Measurements from ENCODE around the gene CDH5. TPM values are rescaled to one million over a fixed set of nuclear protein-coding genes. Genes with fewer than 3 reads are reported as not detected.

Gene CDH5
- total and polyA plus RNA-seq, 4 donors: 29.9 to 196 (median 81.1) TPM

GRCh38 chr16:66322174-66322573, 44.3 kb upstream of the CDH5 start:
- ATAC-seq (ENCODE audit: insufficient read depth, low FRiP score): no peak
- Histone ChIP-seq H3K36me3 (ENCODE audit: control insufficient read depth in 4 of 4, insufficient read depth in 4 of 4, low read length in 4 of 4) (no peaks in the 10 kb centered on the region), H3K4me1 (ENCODE audit: control insufficient read depth in 5 of 5, insufficient read depth in 5 of 5, low read length in 5 of 5) (peaks cover 0 to 26% (median 7%) of the 10 kb centered on the region in 5 donors), H3K4me3 (no peak overlapping the region), H3K9me3 (ENCODE audit: control insufficient read depth in 4 of 4, insufficient read depth in 3 of 4, low read length in 3 of 4) (no peaks in the 10 kb centered on the region), H3K9ac (ENCODE audit: insufficient read depth in 1 of 2, low read length in 2 of 2) (no peak overlapping the region), H3K27ac (ENCODE audit: low read depth in 1 of 2, low read length in 1 of 2) (no peak overlapping the region), H3K27me3 (ENCODE audit: control insufficient read depth in 3 of 3, insufficient read depth in 3 of 3, low read length in 2 of 3) (peaks cover 0 to 3% (median 0%) of the 10 kb centered on the region in 3 donors)
- 76% methylated on average over 4 of the region's 4 CpGs for WGBS, 2 donors
- TF ChIP-seq, protein P1, sequence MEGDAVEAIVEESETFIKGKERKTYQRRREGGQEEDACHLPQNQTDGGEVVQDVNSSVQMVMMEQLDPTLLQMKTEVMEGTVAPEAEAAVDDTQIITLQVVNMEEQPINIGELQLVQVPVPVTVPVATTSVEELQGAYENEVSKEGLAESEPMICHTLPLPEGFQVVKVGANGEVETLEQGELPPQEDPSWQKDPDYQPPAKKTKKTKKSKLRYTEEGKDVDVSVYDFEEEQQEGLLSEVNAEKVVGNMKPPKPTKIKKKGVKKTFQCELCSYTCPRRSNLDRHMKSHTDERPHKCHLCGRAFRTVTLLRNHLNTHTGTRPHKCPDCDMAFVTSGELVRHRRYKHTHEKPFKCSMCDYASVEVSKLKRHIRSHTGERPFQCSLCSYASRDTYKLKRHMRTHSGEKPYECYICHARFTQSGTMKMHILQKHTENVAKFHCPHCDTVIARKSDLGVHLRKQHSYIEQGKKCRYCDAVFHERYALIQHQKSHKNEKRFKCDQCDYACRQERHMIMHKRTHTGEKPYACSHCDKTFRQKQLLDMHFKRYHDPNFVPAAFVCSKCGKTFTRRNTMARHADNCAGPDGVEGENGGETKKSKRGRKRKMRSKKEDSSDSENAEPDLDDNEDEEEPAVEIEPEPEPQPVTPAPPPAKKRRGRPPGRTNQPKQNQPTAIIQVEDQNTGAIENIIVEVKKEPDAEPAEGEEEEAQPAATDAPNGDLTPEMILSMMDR (IDR thresholded peaks at IDR 0.05; ENCODE audit: control extremely low read depth, extremely low read depth): no peak
- DNase-seq: no peak

DNA sequence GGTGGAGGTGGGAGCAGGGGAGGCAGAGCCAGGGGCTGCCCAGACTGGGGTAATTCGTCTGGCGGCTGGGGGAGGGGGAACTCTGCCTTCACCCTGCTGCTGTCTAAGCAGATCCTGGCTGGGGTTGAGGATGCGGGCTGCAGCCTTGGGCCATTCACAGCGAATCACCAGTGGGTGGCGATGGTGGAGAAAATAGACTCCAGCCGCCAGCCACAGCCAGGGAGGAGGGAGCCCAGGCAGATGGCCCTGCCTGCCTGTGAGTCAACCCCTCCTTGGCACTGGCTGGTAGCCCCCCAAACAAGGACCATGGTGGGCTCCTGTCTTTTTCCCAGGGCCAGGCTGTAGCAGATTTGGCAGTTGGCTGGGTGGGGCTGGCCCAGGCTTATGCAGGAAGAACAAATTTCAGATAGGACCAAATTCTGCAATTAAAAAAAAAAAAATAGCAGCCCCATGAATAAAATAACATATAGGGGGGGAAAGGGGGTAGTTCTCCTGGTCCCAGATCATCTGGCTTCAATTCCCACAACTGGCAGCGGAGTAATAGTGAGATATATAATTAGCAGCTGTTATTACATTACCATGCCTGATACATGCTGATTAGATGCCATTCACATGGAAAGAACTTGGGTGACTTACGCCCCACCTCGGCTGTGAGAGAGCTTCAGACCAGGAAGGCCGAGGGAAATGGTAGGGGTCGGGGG, 41.5 kb upstream of the CDH5 start:
- WGBS, 2 donors: 77 to 84% methylated on average over 11 of the region's 11 CpGs
- H3K4me1 ChIP-seq (ENCODE audit: control insufficient read depth in 5 of 5, insufficient read depth in 5 of 5, low read length in 5 of 5): peaks cover 0 to 34% (median 9%) of the 10 kb centered on the region in 5 donors
- no peak overlapping the region for H3K9ac ChIP-seq (ENCODE audit: insufficient read depth in 1 of 2, low read length in 2 of 2)
- TF ChIP-seq, protein P1 (IDR thresholded peaks at IDR 0.05; ENCODE audit: control extremely low read depth, extremely low read depth): no peak
- no peaks in the 10 kb centered on the region for H3K9me3 ChIP-seq (ENCODE audit: control insufficient read depth in 4 of 4, insufficient read depth in 3 of 4, low read length in 3 of 4)
- no peak for ATAC-seq (ENCODE audit: insufficient read depth, low FRiP score)
- H3K4me3 ChIP-seq: no peak overlapping the region
- no peaks in the 10 kb centered on the region for H3K36me3 ChIP-seq (ENCODE audit: control insufficient read depth in 4 of 4, insufficient read depth in 4 of 4, low read length in 4 of 4)
- no peak overlapping the region for H3K27ac ChIP-seq (ENCODE audit: low read depth in 1 of 2, low read length in 1 of 2)
- H3K27me3 ChIP-seq (ENCODE audit: control insufficient read depth in 3 of 3, insufficient read depth in 3 of 3, low read length in 2 of 3): peaks cover 0 to 3% (median 0%) of the 10 kb centered on the region in 3 donors
- DNase-seq: peak in 1 of 3 donors; percentile 28

GRCh38 chr16:66325717-66326376, 40.6 kb upstream of the CDH5 start:
- peaks cover 0 to 34% (median 9%) of the 10 kb centered on the region in 5 donors for H3K4me1 ChIP-seq (ENCODE audit: control insufficient read depth in 5 of 5, insufficient read depth in 5 of 5, low read length in 5 of 5)
- H3K4me3 ChIP-seq: no peak overlapping the region
- no peak overlapping the region for H3K27ac ChIP-seq (ENCODE audit: low read depth in 1 of 2, low read length in 1 of 2)
- DNase-seq (peak in 2 of 3 donors; percentile 36 to 50), ATAC-seq (ENCODE audit: insufficient read depth, low FRiP score) (no peak)
- no peaks in the 10 kb centered on the region for H3K36me3 ChIP-seq (ENCODE audit: control insufficient read depth in 4 of 4, insufficient read depth in 4 of 4, low read length in 4 of 4)
- H3K9ac ChIP-seq (ENCODE audit: insufficient read depth in 1 of 2, low read length in 2 of 2): no peak overlapping the region
- WGBS, 2 donors: 82 to 89% methylated on average over 8 of the region's 8 CpGs
- no peaks in the 10 kb centered on the region for H3K9me3 ChIP-seq (ENCODE audit: control insufficient read depth in 4 of 4, insufficient read depth in 3 of 4, low read length in 3 of 4)
- TF ChIP-seq, protein P1 (IDR thresholded peaks at IDR 0.05; ENCODE audit: control extremely low read depth, extremely low read depth): no peak
- peaks cover 0 to 3% (median 0%) of the 10 kb centered on the region in 3 donors for H3K27me3 ChIP-seq (ENCODE audit: control insufficient read depth in 3 of 3, insufficient read depth in 3 of 3, low read length in 2 of 3)
